ENCODE measurements around the gene SFR1. TPM values are rescaled to one million over a fixed set of nuclear protein-coding genes. Genes with fewer than 3 reads are reported as not detected.

Gene SFR1
- total RNA-seq, 1 donor from 2014 or later, result 5.5 TPM

DNA sequence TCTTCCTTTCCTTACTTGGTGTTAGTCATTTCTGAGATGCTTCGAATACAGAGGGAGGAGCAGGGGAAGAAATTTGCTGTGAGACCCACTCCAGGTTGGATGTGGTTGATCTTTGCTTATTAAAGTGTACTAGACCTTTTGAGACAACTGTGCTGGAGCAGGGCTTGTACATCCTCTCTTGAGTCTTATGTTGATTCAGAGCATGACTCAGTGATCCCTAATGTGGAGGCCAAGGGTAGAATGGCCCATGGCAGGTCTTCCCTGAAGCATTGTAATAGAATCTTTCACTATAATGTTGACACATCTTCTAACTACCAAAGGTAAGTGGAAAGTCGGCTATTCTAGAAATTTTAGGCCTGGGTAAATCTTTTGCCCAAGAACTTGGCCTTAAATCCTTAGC, 17.0 kb upstream of the SFR1 start:
- Histone ChIP-seq H3K36me3 (no peaks in the 10 kb centered on the region), H3K27me3 (no peaks in the 10 kb centered on the region), H3K27ac (no peak overlapping the region), H3K9me3 (no peaks in the 10 kb centered on the region), H3K4me1 (no peaks in the 10 kb centered on the region), H3K4me3 (no peak overlapping the region)
- no peak for TF ChIP-seq CTCF (IDR thresholded peaks at IDR 0.05)
- intact Hi-C loops (cut with DNase I), result no loop called here
- ATAC-seq, result no peak
- no peak for DNase-seq

- no peaks in the 10 kb centered on the region for H3K27me3 ChIP-seq
- no peak overlapping the region for H3K27ac ChIP-seq
- intact Hi-C loops (cut with DNase I), result no loop called here
- TF ChIP-seq CTCF (IDR thresholded peaks at IDR 0.05), result no peak
- DNase-seq (no peak), ATAC-seq (no peak)
- H3K36me3 ChIP-seq, result no peaks in the 10 kb centered on the region
- no peak overlapping the region for H3K4me3 ChIP-seq
- no peaks in the 10 kb centered on the region for H3K4me1 ChIP-seq
- no peaks in the 10 kb centered on the region for H3K9me3 ChIP-seq
Observed at GRCh38 chr10:104109908-104110662, 11.9 kb upstream of the SFR1 start.

DNA sequence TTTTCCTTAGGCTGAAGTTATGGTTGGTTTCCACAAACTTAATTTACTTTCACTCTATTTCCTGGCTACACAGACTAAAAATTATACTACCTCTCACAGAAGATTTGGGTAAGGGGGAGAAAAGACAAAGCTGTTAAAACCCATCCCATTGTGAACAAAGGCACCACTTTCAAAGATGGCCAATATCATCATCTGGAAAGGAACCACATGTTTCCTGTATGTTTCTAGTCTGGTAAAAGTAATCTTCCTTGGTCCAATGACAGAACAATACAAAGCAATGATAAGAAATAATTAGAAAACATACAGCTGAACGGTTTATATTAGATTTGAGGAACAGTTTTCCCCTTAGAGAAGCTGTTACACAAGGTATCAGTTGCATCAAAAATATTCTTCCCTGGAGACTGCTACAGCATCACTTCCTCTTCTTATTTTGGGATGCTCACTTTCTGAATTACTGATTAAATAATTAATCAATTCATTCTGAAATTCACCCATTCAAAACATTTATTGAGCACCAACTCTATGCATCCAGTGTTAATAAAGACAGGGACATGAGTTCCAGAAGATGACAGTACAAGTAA, 8.5 kb upstream of the SFR1 start:
- intact Hi-C loops (cut with DNase I), result no loop called here
- Histone ChIP-seq H3K4me3 (no peak overlapping the region), H3K4me1 (no peaks in the 10 kb centered on the region), H3K27me3 (no peaks in the 10 kb centered on the region), H3K27ac (no peak overlapping the region), H3K36me3 (no peaks in the 10 kb centered on the region), H3K9me3 (no peaks in the 10 kb centered on the region)
- no peak for ATAC-seq
- TF ChIP-seq CTCF (IDR thresholded peaks at IDR 0.05), result no peak
- no peak for DNase-seq

GRCh38 chr10:104117839-104118323, 4.1 kb upstream of the SFR1 start:
- intact Hi-C loops (cut with DNase I), result no loop called here
- no peak for DNase-seq
- Histone ChIP-seq H3K4me3 (no peak overlapping the region), H3K4me1 (peaks cover 4% of the 10 kb centered on the region), H3K9me3 (no peaks in the 10 kb centered on the region), H3K27ac (peak overlapping the region; percentile 32), H3K27me3 (no peaks in the 10 kb centered on the region), H3K36me3 (no peaks in the 10 kb centered on the region)
- TF ChIP-seq CTCF (IDR thresholded peaks at IDR 0.05), result no peak
- ATAC-seq, result no peak

- Histone ChIP-seq H3K4me3 (no peak overlapping the region), H3K27ac (peak overlapping the region; percentile 100), H3K27me3 (no peaks in the 10 kb centered on the region), H3K36me3 (no peaks in the 10 kb centered on the region), H3K4me1 (peaks cover 6% of the 10 kb centered on the region), H3K9me3 (no peaks in the 10 kb centered on the region)
- intact Hi-C loops (cut with DNase I), result no loop called here
- no peak for TF ChIP-seq CTCF (IDR thresholded peaks at IDR 0.05)
- ATAC-seq (no peak), DNase-seq (no peak)
Observed at GRCh38 chr10:104119996-104120395, 2.0 kb upstream of the SFR1 start.

Data from upper lobe of right lung (tissue), 1 donor.